Subcutaneous adipose tissue (tissue), 4 donors: Measurements from ENCODE around the gene CXCR5. TPM values are rescaled to one million over a fixed set of nuclear protein-coding genes. Genes with fewer than 3 reads are reported as not detected.

Experiments used
- CTCF ChIP-seq: fragments of 450-650 bp; IDR thresholded peaks from one replicate; pipeline ENCODE4 v1.5.1; 2016; ENCODE audit warnings: low read depth, mild to moderate bottlenecking, control low read depth, antibody characterized with exemption, moderate library complexity
- total RNA-seq, 4 donors: library from RNA; depleted of rRNA; stranded (reverse); fragments of >200 nt; gene quantifications; one replicate each; pipeline ENCODE4 v1.1.0, GENCODE V29; 2016

The CXCR5 gene
- total RNA-seq, 4 donors from 2014 or later: 0.16 TPM; not detected in 3

GRCh38 chr11:118885831-118886565, 2.3 kb downstream of the CXCR5 start:
- TF ChIP-seq CTCF: no peak

GRCh38 chr11:118886681-118887111, 3.0 kb downstream of the CXCR5 start:
- TF ChIP-seq CTCF: no peak

- no peak for TF ChIP-seq CTCF
Observed at GRCh38 chr11:118887206-118887605, 3.5 kb downstream of the CXCR5 start.

- no peak for TF ChIP-seq CTCF
Observed at GRCh38 chr11:118888398-118888797, 4.7 kb downstream of the CXCR5 start.

- no peak for TF ChIP-seq CTCF
Observed at GRCh38 chr11:118889797-118890196, 6.1 kb downstream of the CXCR5 start.

GRCh38 chr11:118892514-118892913, 8.8 kb downstream of the CXCR5 start:
- no peak for TF ChIP-seq CTCF

GRCh38 chr11:118892964-118893363, 9.3 kb downstream of the CXCR5 start:
- no peak for TF ChIP-seq CTCF
